SK-N-SH (cell line): ENCODE results near the gene MYO1H.

Experiments used
- CHD2 ChIP-seq: fragments of 150-350 bp; IDR thresholded peaks from 2 replicates; pipeline ENCODE4 v1.6.1; 2018; ENCODE audit warnings: low read length; ENCODE audit not compliant: partially characterized antibody
- EP300 ChIP-seq, 2 experiments: IDR thresholded peaks; 2 replicates each; pipeline versions ENCODE4 v1.4.0 to v1.6.1; 2012; ENCODE audit warnings: borderline replicate concordance in 1 of 2, low read depth in 1 of 2, low read length in 1 of 2
- EZH2phosphoT487 ChIP-seq: fragments of 200-600 bp; sonication (generic); IDR thresholded peaks from 2 replicates; pipeline ENCODE4 v1.6.1; 2017; ENCODE audit warnings: low read depth, mixed run types, mild to moderate bottlenecking, antibody characterized with exemption, moderate library complexity, borderline replicate concordance
- GABPA ChIP-seq: IDR thresholded peaks from 2 replicates; pipeline ENCODE4 v1.4.0; 2012; ENCODE audit warnings: low read depth, mild to moderate bottlenecking
- MXI1 ChIP-seq: IDR thresholded peaks from 2 replicates; pipeline ENCODE4 v1.6.1; 2012; ENCODE audit warnings: mild to moderate bottlenecking, low read depth, low read length, improper control_type of control experiment
- NFIC ChIP-seq: IDR thresholded peaks from 2 replicates; pipeline ENCODE4 v1.4.0; 2012; ENCODE audit warnings: borderline replicate concordance
- POLR2AphosphoS5 ChIP-seq: IDR thresholded peaks from 2 replicates; pipeline ENCODE4 v1.6.1; 2012; ENCODE audit warnings: low read depth, low read length
- SIN3A ChIP-seq: IDR thresholded peaks from 2 replicates; pipeline ENCODE4 v1.6.1; 2012; ENCODE audit warnings: low read depth, mild to moderate bottlenecking, low read length, moderate library complexity, borderline replicate concordance
- TAF1 ChIP-seq: IDR thresholded peaks from 2 replicates; pipeline ENCODE4 v1.6.1; 2012; ENCODE audit warnings: low read depth, mild to moderate bottlenecking, low read length, moderate library complexity, borderline replicate concordance
- TF ChIP-seq, protein P1 (sequence below): IDR thresholded peaks from 2 replicates; pipeline ENCODE4 v1.4.0; 2012; ENCODE audit warnings: low read depth, borderline replicate concordance
- TF ChIP-seq, protein P2 (sequence below): fragments of 200-600 bp; sonication (generic); IDR thresholded peaks from 2 replicates; pipeline ENCODE4 v1.6.1; 2017; ENCODE audit warnings: antibody characterized with exemption, mild to moderate bottlenecking, moderate library complexity

DNA sequence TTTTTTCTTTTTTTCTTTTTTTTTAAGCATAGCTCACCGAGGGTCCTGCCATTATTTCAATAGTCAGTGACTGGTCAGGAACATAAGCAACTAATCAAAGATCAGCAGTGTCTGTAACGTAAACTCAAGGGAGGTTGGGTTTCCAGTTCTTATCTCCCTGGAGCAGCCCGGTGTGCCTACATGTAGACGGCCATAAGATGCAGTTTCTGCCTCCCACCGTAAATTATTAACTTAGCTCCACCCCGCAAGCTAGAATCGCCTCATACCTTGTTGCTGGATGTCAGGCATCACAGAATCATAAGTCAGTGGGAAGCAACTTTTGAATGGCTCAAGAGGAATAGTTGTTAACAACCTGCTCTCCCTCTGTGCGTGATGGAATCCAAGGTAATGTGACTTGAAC is at the start of gene MYO1H:
- TF ChIP-seq POLR2AphosphoS5 (no peak), TAF1 (no peak), NFIC (no peak), CHD2 (no peak), GABPA (no peak), MXI1 (no peak), EP300 (IDR thresholded peaks at IDR 0.05; ENCODE audit: borderline replicate concordance in 1 of 2, low read depth in 1 of 2, low read length in 1 of 2) (no peak), SIN3A (no peak), EZH2phosphoT487 (no peak)
- TF ChIP-seq, protein P1, sequence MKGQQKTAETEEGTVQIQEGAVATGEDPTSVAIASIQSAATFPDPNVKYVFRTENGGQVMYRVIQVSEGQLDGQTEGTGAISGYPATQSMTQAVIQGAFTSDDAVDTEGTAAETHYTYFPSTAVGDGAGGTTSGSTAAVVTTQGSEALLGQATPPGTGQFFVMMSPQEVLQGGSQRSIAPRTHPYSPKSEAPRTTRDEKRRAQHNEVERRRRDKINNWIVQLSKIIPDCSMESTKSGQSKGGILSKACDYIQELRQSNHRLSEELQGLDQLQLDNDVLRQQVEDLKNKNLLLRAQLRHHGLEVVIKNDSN = no peak
- TF ChIP-seq, protein P2, sequence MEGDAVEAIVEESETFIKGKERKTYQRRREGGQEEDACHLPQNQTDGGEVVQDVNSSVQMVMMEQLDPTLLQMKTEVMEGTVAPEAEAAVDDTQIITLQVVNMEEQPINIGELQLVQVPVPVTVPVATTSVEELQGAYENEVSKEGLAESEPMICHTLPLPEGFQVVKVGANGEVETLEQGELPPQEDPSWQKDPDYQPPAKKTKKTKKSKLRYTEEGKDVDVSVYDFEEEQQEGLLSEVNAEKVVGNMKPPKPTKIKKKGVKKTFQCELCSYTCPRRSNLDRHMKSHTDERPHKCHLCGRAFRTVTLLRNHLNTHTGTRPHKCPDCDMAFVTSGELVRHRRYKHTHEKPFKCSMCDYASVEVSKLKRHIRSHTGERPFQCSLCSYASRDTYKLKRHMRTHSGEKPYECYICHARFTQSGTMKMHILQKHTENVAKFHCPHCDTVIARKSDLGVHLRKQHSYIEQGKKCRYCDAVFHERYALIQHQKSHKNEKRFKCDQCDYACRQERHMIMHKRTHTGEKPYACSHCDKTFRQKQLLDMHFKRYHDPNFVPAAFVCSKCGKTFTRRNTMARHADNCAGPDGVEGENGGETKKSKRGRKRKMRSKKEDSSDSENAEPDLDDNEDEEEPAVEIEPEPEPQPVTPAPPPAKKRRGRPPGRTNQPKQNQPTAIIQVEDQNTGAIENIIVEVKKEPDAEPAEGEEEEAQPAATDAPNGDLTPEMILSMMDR = no peak
